ENCODE results near the gene KRT78.

KRT78 gene

GRCh38 chr12:52832985-52833905, 15.5 kb downstream of the KRT78 start:
- no peak for ATAC-seq (replicated peaks; ENCODE audit: extremely low read depth, poor library complexity, severe bottlenecking)
- H3K4me3 Mint-ChIP-seq: no peak overlapping the region
- no peaks in the 10 kb centered on the region for H3K36me3 Mint-ChIP-seq (ENCODE audit: insufficient read depth)
- no peak for DNase-seq (ENCODE audit: low spot score in 2 of 2)
- peaks cover 20% of the 10 kb centered on the region for H3K4me1 Mint-ChIP-seq
- H3K9me3 Mint-ChIP-seq: no peaks in the 10 kb centered on the region
- no peak overlapping the region for H3K27ac Mint-ChIP-seq (ENCODE audit: low read depth)
- H3K27me3 Mint-ChIP-seq: peaks cover 15% of the 10 kb centered on the region

DNA sequence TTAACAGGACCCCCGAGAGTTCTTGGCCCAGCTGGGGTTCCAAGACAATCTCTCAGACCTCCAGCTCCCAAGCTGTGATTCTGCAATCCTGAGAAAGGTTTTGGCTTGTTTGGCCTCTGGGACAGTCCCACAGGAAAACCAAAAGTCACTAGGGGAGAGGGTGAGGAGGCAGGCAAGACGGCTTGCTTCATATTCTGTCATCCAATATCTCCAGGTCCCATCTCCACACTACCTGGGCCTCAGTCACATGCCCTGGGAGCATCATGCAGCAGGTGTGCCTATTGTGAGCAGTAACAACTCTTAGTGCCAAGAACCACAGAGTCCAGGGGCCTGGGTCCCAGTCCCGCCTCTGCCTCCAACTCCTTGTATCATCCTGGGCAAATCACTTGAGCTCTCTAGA, 16.3 kb downstream of the KRT78 start:
- Mint-ChIP-seq H3K9me3 (no peaks in the 10 kb centered on the region), H3K4me1 (peaks cover 19% of the 10 kb centered on the region), H3K27me3 (peaks cover 7% of the 10 kb centered on the region), H3K27ac (ENCODE audit: low read depth) (no peak overlapping the region), H3K4me3 (no peak overlapping the region), H3K36me3 (ENCODE audit: insufficient read depth) (no peaks in the 10 kb centered on the region)
- DNase-seq (ENCODE audit: low spot score in 2 of 2) (no peak), ATAC-seq (replicated peaks; ENCODE audit: extremely low read depth, poor library complexity, severe bottlenecking) (no peak)

- no peaks in the 10 kb centered on the region for H3K9me3 Mint-ChIP-seq
- H3K4me3 Mint-ChIP-seq: no peak overlapping the region
- no peaks in the 10 kb centered on the region for H3K27me3 Mint-ChIP-seq
- H3K36me3 Mint-ChIP-seq (ENCODE audit: insufficient read depth): no peaks in the 10 kb centered on the region
- H3K4me1 Mint-ChIP-seq: peaks cover 7% of the 10 kb centered on the region
- DNase-seq (ENCODE audit: low spot score in 2 of 2) (no peak), ATAC-seq (replicated peaks; ENCODE audit: extremely low read depth, poor library complexity, severe bottlenecking) (no peak)
- no peak overlapping the region for H3K27ac Mint-ChIP-seq (ENCODE audit: low read depth)
Measured at GRCh38 chr12:52831251-52831650, 17.5 kb downstream of the KRT78 start.

DNA sequence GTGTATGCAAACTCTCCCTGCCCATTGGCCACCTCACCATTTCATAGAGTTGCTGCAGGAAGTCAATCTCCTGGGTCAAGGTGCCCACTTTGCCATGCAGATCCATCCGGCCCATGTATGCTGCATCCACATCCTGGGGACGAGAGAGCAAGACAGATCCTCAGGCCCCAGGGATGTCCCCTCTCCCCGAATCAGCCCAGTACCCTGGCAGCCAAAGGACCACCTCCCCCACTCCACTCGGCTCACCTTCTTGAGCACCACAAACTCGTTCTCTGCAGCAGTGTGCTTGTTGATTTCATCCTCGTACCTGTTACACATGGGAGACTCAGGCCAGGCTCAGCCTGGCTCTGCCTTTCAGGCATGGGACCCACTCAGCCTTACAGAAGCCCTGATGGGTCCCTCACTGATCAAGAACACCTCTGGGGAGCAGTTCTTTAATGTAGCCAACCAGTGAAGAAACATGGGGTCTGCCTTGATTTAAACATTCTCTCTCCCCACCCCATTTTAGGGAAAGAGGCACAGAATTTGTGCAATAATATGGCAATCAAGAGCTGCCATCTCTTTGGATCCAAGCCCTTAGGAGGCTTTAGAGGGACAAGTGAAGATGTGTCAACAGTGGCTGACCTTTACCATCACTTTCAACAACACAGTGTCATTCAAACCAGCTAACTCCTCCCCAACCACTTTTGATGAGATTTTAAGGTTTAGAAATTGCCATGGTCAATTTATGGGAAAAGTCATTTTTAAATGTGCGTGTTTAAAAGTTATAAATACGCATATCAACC, 18.6 kb downstream of the KRT78 start:
- no peak for DNase-seq (ENCODE audit: low spot score in 2 of 2)
- no peak overlapping the region for H3K4me3 Mint-ChIP-seq
- H3K9me3 Mint-ChIP-seq: no peaks in the 10 kb centered on the region
- H3K36me3 Mint-ChIP-seq (ENCODE audit: insufficient read depth): no peaks in the 10 kb centered on the region
- no peak for ATAC-seq (replicated peaks; ENCODE audit: extremely low read depth, poor library complexity, severe bottlenecking)
- no peaks in the 10 kb centered on the region for H3K27me3 Mint-ChIP-seq
- no peaks in the 10 kb centered on the region for H3K4me1 Mint-ChIP-seq
- H3K27ac Mint-ChIP-seq (ENCODE audit: low read depth): no peak overlapping the region

DNA sequence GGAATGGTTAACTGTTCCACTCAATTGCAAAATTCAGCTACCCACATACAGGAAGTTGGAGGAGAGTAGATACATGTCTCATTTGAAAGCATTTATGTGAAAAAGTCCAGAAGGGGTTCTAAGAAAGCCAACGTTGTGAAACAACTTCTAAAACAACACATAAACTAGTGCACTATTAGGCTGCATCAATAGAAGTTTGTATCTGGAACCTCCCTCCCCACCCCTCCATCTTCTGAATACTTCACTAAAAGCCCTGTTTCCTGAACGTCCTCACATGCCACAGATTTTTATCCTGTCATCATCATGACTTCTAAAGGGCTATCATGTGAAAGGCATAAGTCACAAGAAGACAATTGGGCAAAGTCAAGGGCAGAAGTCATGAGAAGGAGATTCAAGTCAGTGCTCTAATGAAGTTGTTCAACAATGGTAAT, 20.2 kb downstream of the KRT78 start:
- H3K36me3 Mint-ChIP-seq (ENCODE audit: insufficient read depth): no peaks in the 10 kb centered on the region
- no peak for ATAC-seq (replicated peaks; ENCODE audit: extremely low read depth, poor library complexity, severe bottlenecking)
- H3K4me1 Mint-ChIP-seq: no peaks in the 10 kb centered on the region
- DNase-seq (ENCODE audit: low spot score in 2 of 2): no peak
- H3K9me3 Mint-ChIP-seq: no peaks in the 10 kb centered on the region
- peaks cover 5% of the 10 kb centered on the region for H3K27me3 Mint-ChIP-seq
- no peak overlapping the region for H3K4me3 Mint-ChIP-seq
- H3K27ac Mint-ChIP-seq (ENCODE audit: low read depth): no peak overlapping the region

DNA sequence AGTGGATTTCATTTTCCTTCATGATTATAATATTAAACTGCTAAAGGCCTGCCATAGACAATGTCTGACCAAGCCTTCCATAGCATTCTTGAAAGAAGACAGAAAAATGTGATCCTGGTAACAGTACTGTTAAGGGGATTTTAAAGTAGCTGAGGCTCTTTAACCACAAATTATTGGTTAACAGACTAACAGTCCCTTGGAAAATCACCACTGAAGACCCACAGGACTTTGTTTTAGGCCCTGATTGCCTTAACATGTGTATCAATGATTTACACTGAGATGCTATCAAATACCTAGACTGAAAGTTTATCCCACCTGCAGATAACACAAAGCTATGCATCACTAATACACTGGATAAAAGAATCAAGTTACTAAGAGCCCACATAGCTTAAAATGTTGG, 20.6 kb downstream of the KRT78 start:
- Mint-ChIP-seq H3K36me3 (ENCODE audit: insufficient read depth) (no peaks in the 10 kb centered on the region), H3K4me1 (no peaks in the 10 kb centered on the region), H3K27ac (ENCODE audit: low read depth) (no peak overlapping the region), H3K9me3 (no peaks in the 10 kb centered on the region), H3K27me3 (peaks cover 9% of the 10 kb centered on the region), H3K4me3 (no peak overlapping the region)
- DNase-seq (ENCODE audit: low spot score in 2 of 2) (no peak), ATAC-seq (replicated peaks; ENCODE audit: extremely low read depth, poor library complexity, severe bottlenecking) (no peak)

- no peak overlapping the region for H3K27ac Mint-ChIP-seq (ENCODE audit: low read depth)
- H3K27me3 Mint-ChIP-seq: peaks cover 15% of the 10 kb centered on the region
Measured at GRCh38 chr12:52827499-52828090, 21.2 kb downstream of the KRT78 start.

GRCh38 chr12:52826611-52827498, 21.9 kb downstream of the KRT78 start:
- H3K4me3 Mint-ChIP-seq: no peak overlapping the region
- H3K9me3 Mint-ChIP-seq: no peaks in the 10 kb centered on the region
- peaks cover 16% of the 10 kb centered on the region for H3K27me3 Mint-ChIP-seq
- no peak for DNase-seq (ENCODE audit: low spot score in 2 of 2)
- no peak overlapping the region for H3K27ac Mint-ChIP-seq (ENCODE audit: low read depth)
- H3K4me1 Mint-ChIP-seq: no peaks in the 10 kb centered on the region
- no peaks in the 10 kb centered on the region for H3K36me3 Mint-ChIP-seq (ENCODE audit: insufficient read depth)
- no peak for ATAC-seq (replicated peaks; ENCODE audit: extremely low read depth, poor library complexity, severe bottlenecking)

More at GRCh38 chr12:52827499-52828090, 21.2 kb downstream of the KRT78 start:
- no peaks in the 10 kb centered on the region for H3K9me3 Mint-ChIP-seq
- no peaks in the 10 kb centered on the region for H3K36me3 Mint-ChIP-seq (ENCODE audit: insufficient read depth)
- no peak overlapping the region for H3K4me3 Mint-ChIP-seq
- no peak for ATAC-seq (replicated peaks; ENCODE audit: extremely low read depth, poor library complexity, severe bottlenecking)
- DNase-seq (ENCODE audit: low spot score in 2 of 2): no peak
- no peaks in the 10 kb centered on the region for H3K4me1 Mint-ChIP-seq

- DNase-seq (ENCODE audit: low spot score in 2 of 2) (no peak), ATAC-seq (replicated peaks; ENCODE audit: extremely low read depth, poor library complexity, severe bottlenecking) (no peak)
- H3K27ac Mint-ChIP-seq (ENCODE audit: low read depth): no peak overlapping the region
- no peaks in the 10 kb centered on the region for H3K4me1 Mint-ChIP-seq
- peaks cover 16% of the 10 kb centered on the region for H3K27me3 Mint-ChIP-seq
- H3K36me3 Mint-ChIP-seq (ENCODE audit: insufficient read depth): no peaks in the 10 kb centered on the region
- no peaks in the 10 kb centered on the region for H3K9me3 Mint-ChIP-seq
- H3K4me3 Mint-ChIP-seq: no peak overlapping the region
Measured at GRCh38 chr12:52825961-52826360, 22.8 kb downstream of the KRT78 start.

- Mint-ChIP-seq H3K9me3 (no peaks in the 10 kb centered on the region), H3K4me1 (no peaks in the 10 kb centered on the region), H3K4me3 (no peak overlapping the region), H3K27ac (ENCODE audit: low read depth) (no peak overlapping the region), H3K36me3 (ENCODE audit: insufficient read depth) (no peaks in the 10 kb centered on the region), H3K27me3 (peaks cover 26% of the 10 kb centered on the region)
- no peak for ATAC-seq (replicated peaks; ENCODE audit: extremely low read depth, poor library complexity, severe bottlenecking)
- no peak for DNase-seq (ENCODE audit: low spot score in 2 of 2)
Measured at GRCh38 chr12:52824741-52825410, 23.9 kb downstream of the KRT78 start.

DNA sequence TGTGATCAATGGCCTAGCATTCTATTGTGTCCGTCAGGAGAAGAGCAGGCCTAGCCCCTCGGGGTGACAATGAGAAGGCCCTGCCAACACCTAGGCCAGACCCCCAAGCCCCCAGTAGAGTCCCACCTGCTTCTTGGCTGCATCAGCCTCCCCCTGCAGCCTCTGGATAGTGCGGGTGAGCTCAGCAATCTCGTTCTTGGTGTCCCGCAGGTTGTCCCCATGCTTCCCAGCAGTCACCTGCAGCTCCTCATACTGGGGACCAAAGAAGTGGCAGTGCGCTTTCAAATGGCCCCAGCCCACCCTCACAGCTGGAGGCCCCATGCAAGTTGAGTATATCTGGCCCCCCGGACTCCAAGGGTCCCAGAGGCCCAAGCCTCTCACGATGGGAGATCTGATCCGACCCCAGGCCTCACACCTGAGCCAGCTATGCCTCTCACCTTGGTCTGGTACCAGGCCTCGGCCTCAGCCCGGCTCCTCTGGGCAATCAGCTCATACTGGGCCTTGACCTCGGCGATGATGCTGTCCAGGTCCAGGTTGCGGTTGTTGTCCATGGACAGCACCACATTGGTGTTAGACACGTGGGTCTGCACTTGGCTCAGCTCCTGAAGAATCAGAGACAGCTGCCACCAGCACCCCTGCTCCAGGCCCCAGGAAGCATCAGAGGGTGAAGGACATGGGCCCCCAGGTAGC, 24.9 kb downstream of the KRT78 start:
- no peaks in the 10 kb centered on the region for H3K36me3 Mint-ChIP-seq (ENCODE audit: insufficient read depth)
- H3K4me1 Mint-ChIP-seq: no peaks in the 10 kb centered on the region
- no peak for ATAC-seq (replicated peaks; ENCODE audit: extremely low read depth, poor library complexity, severe bottlenecking)
- H3K9me3 Mint-ChIP-seq: no peaks in the 10 kb centered on the region
- no peak overlapping the region for H3K27ac Mint-ChIP-seq (ENCODE audit: low read depth)
- no peak overlapping the region for H3K4me3 Mint-ChIP-seq
- H3K27me3 Mint-ChIP-seq: peaks cover 35% of the 10 kb centered on the region
- no peak for DNase-seq (ENCODE audit: low spot score in 2 of 2)

All from central memory CD8-positive, alpha-beta T cell (primary cell).